HEK293 (cell line): ENCODE data around the gene TAC4.

Source experiments
- CTCF ChIP-seq: fragments of 450-650 bp; formaldehyde crosslinking; IDR thresholded peaks from 2 replicates; pipeline ENCODE4 v1.5.1; 2016; ENCODE audit warnings: missing biosample characterization, missing genetic modification characterization
- MYNN ChIP-seq: fragments of 450-650 bp; formaldehyde crosslinking; IDR thresholded peaks from 2 replicates; pipeline ENCODE4 v1.5.1; 2016; ENCODE audit warnings: missing biosample characterization, missing genetic modification characterization, borderline replicate concordance
- REST ChIP-seq: fragments of 450-650 bp; formaldehyde crosslinking; IDR thresholded peaks from 2 replicates; pipeline ENCODE4 v1.5.1; 2016; ENCODE audit warnings: missing biosample characterization, missing genetic modification characterization
- ZBTB11 ChIP-seq: fragments of 450-650 bp; formaldehyde crosslinking; conservative IDR thresholded peaks from 2 replicates; pipeline ENCODE4 v1.5.1; 2016; ENCODE audit warnings: low read depth, missing biosample characterization, missing genetic modification characterization
- ZNF184 ChIP-seq: fragments of 450-650 bp; IDR thresholded peaks from 2 replicates; pipeline ENCODE4 v1.5.1; 2018; ENCODE audit warnings: missing biosample characterization, mild to moderate bottlenecking, missing genetic modification characterization
- ZNF280D ChIP-seq: fragments of 450-650 bp; formaldehyde crosslinking; IDR thresholded peaks from 2 replicates; pipeline ENCODE4 v1.5.1; 2016; ENCODE audit warnings: missing biosample characterization, missing genetic modification characterization
- ZNF324 ChIP-seq: fragments of 450-650 bp; formaldehyde crosslinking; IDR thresholded peaks from 2 replicates; pipeline ENCODE4 v1.5.1; 2016; ENCODE audit warnings: missing biosample characterization, missing genetic modification characterization
- ZNF776 ChIP-seq: fragments of 450-650 bp; formaldehyde crosslinking; IDR thresholded peaks from 2 replicates; pipeline ENCODE4 v1.5.0; 2017; ENCODE audit warnings: missing biosample characterization, missing genetic modification characterization, borderline replicate concordance
- ZSCAN4 ChIP-seq: fragments of 450-650 bp; formaldehyde crosslinking; IDR thresholded peaks from 2 replicates; pipeline ENCODE4 v1.5.1; 2017; ENCODE audit warnings: missing biosample characterization, missing genetic modification characterization

GRCh38 chr17:49869038-49869374 lies 21.1 kb upstream of the TAC4 start:
- no peak for TF ChIP-seq CTCF (tag by site-specific recombination)
- TF ChIP-seq ZNF280D = no peak
- no peak for TF ChIP-seq MYNN
- TF ChIP-seq ZNF776 (tag by site-specific recombination) = no peak
- no peak for TF ChIP-seq ZNF324 (tag by site-specific recombination)
- TF ChIP-seq ZBTB11 (tag by site-specific recombination) = no peak
- no peak for TF ChIP-seq ZSCAN4 (tag by site-specific recombination)
- no peak for TF ChIP-seq ZNF184
- TF ChIP-seq REST (tag by site-specific recombination) = no peak
